CD4-positive, alpha-beta T cell (primary cell): ENCODE results near the gene PLOD3. TPM values are rescaled to one million over a fixed set of nuclear protein-coding genes. Genes with fewer than 3 reads are reported as not detected.

Experiments
- ATAC-seq: fragments of 200-7000 bp; cut with Tn5 transposase; one replicate; pipeline ENCODE4 v1.10.0; 2022; ENCODE audit warnings: mild to moderate bottlenecking; ENCODE audit not compliant: poor library complexity
- CTCF ChIA-PET: fragments of 350-600 bp; sonication (Branson Sonifier 250); formaldehyde crosslinking; loops from one replicate; lab custom pipeline; 2021; ENCODE audit warnings: antibody characterized with exemption, inconsistent platforms; lab: Charles Lee
- POLR2A ChIA-PET: fragments of 350-600 bp; sonication (Branson Sonifier 250); formaldehyde crosslinking; loops from one replicate; lab custom pipeline; 2021; ENCODE audit warnings: antibody characterized with exemption, inconsistent platforms; lab: Charles Lee
- DNase-seq, 14 experiments: peaks; one replicate each; pipeline ENCODE4 v3.0.0-alpha.2; 2013 to 2020; ENCODE audit warnings: mixed read lengths in 2 of 14
- H3K27ac ChIP-seq, 2 donors: one replicate each; pipeline versions ENCODE4 v1.5.1 to v1.7.0; 2013; ENCODE audit warnings: low read length in 2 of 2, low read depth in 1 of 2, mild to moderate bottlenecking in 1 of 2
- H3K27me3 ChIP-seq, 2 experiments: 1 replicate in 1 of 2; 2 replicates in 1 of 2; pipeline versions ENCODE4 v1.6.1 to v1.7.0; 2013; ENCODE audit warnings: low read length in 2 of 2, control low read depth in 1 of 2, mild to moderate bottlenecking in 1 of 2, moderate library complexity in 1 of 2; ENCODE audit not compliant: insufficient read depth in 2 of 2, control insufficient read depth in 1 of 2
- H3K36me3 ChIP-seq: one replicate; pipeline ENCODE4 v1.6.1; 2013; ENCODE audit warnings: low read length, control low read depth; ENCODE audit not compliant: insufficient read depth
- H3K4me1 ChIP-seq: one replicate; pipeline ENCODE4 v1.6.1; 2013; ENCODE audit warnings: low read length, control low read depth; ENCODE audit not compliant: insufficient read depth
- H3K4me3 ChIP-seq: one replicate; pipeline ENCODE4 v1.5.1; 2013; ENCODE audit warnings: mild to moderate bottlenecking, low read length, moderate library complexity
- H3K9me3 ChIP-seq, 2 experiments: 1 replicate in 1 of 2; 2 replicates in 1 of 2; pipeline versions ENCODE4 v1.6.1 to v1.7.0; 2013; ENCODE audit warnings: low read length in 2 of 2, mild to moderate bottlenecking in 2 of 2, control low read depth in 1 of 2, moderate library complexity in 1 of 2; ENCODE audit not compliant: control insufficient read depth in 1 of 2, insufficient read depth in 1 of 2
- H3K27ac Mint-ChIP-seq: one replicate; pipeline ENCODE4 v1.8.0; 2020; ENCODE audit warnings: mixed read lengths
- H3K27me3 Mint-ChIP-seq: one replicate; pipeline ENCODE4 v1.8.0; 2021; ENCODE audit warnings: mixed read lengths
- H3K36me3 Mint-ChIP-seq: one replicate; pipeline ENCODE4 v1.8.0; 2021; ENCODE audit warnings: low read depth, mixed read lengths
- H3K4me1 Mint-ChIP-seq: one replicate; pipeline ENCODE4 v1.8.0; 2021; ENCODE audit warnings: low read depth, mixed read lengths
- H3K4me3 Mint-ChIP-seq: one replicate; pipeline ENCODE4 v1.8.0; 2020; ENCODE audit warnings: mild to moderate bottlenecking, mixed read lengths
- H3K9me3 Mint-ChIP-seq: one replicate; pipeline ENCODE4 v1.8.0; 2020; ENCODE audit warnings: mixed read lengths
- intact Hi-C, 2 experiments: fragments of 100-400 bp; cut with DNase I in 1 of 2; cut with micrococcal nuclease in 1 of 2; formaldehyde crosslinking; loops; one replicate each; pipeline versions ENCODE4 v1.15.1 to v1.9.0; 2023 to 2025; cut with DNase I, micrococcal nuclease
- total RNA-seq, 174 experiments: library from RNA in 2 of 174; stranded (reverse) in 2 of 174; gene quantifications; one replicate each; pipeline ENCODE4 v1.2.3 and lab custom pipeline; 2021 to 2026
- TF ChIP-seq, protein P1 (sequence below): fragments of 200-600 bp; IDR thresholded peaks from one replicate; pipeline ENCODE4 v1.8.0; 2022; ENCODE audit warnings: antibody characterized with exemption, mild to moderate bottlenecking

The PLOD3 gene
- total RNA-seq, 2 experiments from 2014 or later = 13.8 to 15.9 TPM

DNA sequence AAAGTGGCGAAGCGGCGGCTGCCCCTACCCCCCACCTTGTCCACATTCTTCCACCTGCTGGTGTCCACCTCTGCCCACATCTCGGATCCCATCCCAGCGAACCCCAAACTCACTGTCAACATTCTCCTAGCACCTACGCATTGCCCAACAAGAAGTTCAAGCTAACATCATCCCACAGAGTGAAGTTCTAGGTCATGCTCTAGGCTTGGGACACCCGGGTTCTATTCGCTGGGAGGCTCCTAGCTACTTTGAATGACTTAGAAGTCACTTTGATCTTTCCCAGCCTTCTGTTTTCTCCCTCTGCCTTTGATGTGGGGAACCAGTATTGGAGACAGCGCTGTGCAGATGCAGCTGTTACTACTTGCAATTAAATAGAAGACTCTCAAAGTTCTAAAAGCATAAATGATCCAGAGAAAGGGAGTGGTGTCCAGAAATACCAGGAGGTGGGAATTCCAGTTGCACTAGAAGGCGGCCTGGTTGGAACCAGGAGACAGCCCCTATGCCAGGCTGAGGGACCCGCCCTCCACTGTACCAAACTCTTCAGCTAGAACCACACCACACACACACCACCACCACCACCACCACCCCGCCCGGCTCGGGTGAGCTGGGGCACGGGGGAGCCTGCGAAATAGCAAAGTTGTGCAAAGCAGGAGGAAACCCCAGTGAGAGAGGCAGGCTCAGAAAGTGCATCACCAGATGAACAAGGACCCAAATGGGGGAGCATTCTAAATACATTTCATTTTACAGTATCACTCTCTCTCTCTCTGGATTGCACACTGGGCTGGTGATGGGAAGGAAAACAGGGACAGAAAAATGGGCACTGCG is 46.6 kb downstream of the PLOD3 start:
- POLR2A ChIA-PET = interaction anchor here (1.0 kb wide), 1 partner anchor 26 kb away, joined by 3 read pairs; no protein-coding TSS in a partner anchor
- peak; percentile 37 for ATAC-seq
- H3K27me3 Mint-ChIP-seq = peaks cover 93% of the 10 kb centered on the region

DNA sequence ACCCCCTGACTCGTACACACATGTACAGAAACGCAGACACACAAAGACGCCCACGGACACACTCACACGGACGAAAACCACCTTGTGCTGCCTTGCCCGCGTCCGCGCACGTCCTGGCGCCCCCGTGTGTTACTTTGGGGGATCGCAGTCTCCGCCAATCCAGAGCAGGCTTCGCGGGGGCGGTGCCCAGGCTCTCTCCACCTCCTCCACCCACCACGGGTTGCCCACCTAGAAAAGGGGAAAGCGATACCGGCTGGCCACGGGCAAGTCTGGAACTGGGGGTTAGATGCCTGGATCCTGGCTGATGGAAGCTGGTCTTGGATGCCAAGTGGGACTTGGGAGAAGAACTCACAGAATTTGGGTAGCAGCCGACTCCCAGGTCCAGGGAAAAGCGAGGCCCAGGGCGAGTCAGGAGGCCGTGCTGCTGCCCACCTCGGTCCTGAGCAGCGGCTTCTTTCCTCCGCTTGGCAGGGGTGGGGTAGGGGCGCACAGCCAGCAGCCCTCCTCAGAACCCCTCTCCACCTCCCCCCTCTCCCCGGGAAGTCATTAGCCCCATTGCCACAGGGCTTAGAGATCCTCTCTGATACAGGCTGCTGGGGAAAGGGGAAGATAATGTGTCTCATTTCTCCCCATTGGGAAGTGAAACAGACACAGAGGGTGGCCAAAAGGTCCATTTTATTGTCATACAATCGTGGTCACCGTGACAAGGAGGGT is 47.4 kb downstream of the PLOD3 start:
- Mint-ChIP-seq H3K27ac (no peak overlapping the region), H3K4me1 (peaks cover 75% of the 10 kb centered on the region), H3K4me3 (peak overlapping the region; percentile 64), H3K36me3 (no peaks in the 10 kb centered on the region), H3K27me3 (peaks cover 93% of the 10 kb centered on the region), H3K9me3 (no peaks in the 10 kb centered on the region)
- DNase-seq = peak; percentile 61 to 87 (median 77)
- Histone ChIP-seq H3K9me3 (peaks cover 0 to 52% of the 10 kb centered on the region in 2 experiments), H3K27ac (no peak overlapping the region), H3K27me3 (peaks cover 92 to 96% of the 10 kb centered on the region in 2 experiments), H3K4me1 (peaks cover 77% of the 10 kb centered on the region), H3K4me3 (no peak overlapping the region), H3K36me3 (no peaks in the 10 kb centered on the region)
- ATAC-seq = peak; percentile 52
- CTCF ChIA-PET = interaction anchor here (1.6 to 3.8 kb wide), 3 partner anchors 22 to 92 kb away, joined by 4 to 28 read pairs (median 5); no protein-coding TSS in a partner anchor
- POLR2A ChIA-PET = interaction anchor here (1.0 kb wide), 1 partner anchor 26 kb away, joined by 3 read pairs; no protein-coding TSS in a partner anchor
- intact Hi-C loops = loop anchor here (1.0 to 5.0 kb wide), 4 partner anchors 25 to 283 kb away; partner anchors contain the start of gene UFSP1 (in 1 of the 2)
- TF ChIP-seq, protein P1, sequence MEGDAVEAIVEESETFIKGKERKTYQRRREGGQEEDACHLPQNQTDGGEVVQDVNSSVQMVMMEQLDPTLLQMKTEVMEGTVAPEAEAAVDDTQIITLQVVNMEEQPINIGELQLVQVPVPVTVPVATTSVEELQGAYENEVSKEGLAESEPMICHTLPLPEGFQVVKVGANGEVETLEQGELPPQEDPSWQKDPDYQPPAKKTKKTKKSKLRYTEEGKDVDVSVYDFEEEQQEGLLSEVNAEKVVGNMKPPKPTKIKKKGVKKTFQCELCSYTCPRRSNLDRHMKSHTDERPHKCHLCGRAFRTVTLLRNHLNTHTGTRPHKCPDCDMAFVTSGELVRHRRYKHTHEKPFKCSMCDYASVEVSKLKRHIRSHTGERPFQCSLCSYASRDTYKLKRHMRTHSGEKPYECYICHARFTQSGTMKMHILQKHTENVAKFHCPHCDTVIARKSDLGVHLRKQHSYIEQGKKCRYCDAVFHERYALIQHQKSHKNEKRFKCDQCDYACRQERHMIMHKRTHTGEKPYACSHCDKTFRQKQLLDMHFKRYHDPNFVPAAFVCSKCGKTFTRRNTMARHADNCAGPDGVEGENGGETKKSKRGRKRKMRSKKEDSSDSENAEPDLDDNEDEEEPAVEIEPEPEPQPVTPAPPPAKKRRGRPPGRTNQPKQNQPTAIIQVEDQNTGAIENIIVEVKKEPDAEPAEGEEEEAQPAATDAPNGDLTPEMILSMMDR = peak; percentile 93

More for the DNA sequence above, 46.6 kb downstream of the PLOD3 start:
- Histone ChIP-seq H3K27me3 (peaks cover 96 to 98% of the 10 kb centered on the region in 2 experiments), H3K4me1 (peaks cover 69% of the 10 kb centered on the region), H3K4me3 (no peak overlapping the region), H3K27ac (no peak overlapping the region), H3K9me3 (peaks cover 0 to 45% of the 10 kb centered on the region in 2 experiments), H3K36me3 (no peaks in the 10 kb centered on the region)
- CTCF ChIA-PET = interaction anchor here (0.7 to 3.8 kb wide), 4 partner anchors 21 to 934 kb away, joined by 3 to 28 read pairs (median 4); no protein-coding TSS in a partner anchor
- DNase-seq = peak in 2 of 14 experiments; percentile 51 to 58
- TF ChIP-seq, protein P1 = no peak
- Mint-ChIP-seq H3K4me3 (peak overlapping the region; percentile 36), H3K9me3 (no peaks in the 10 kb centered on the region), H3K4me1 (peaks cover 66% of the 10 kb centered on the region), H3K27ac (no peak overlapping the region), H3K36me3 (no peaks in the 10 kb centered on the region)
- intact Hi-C loops = no loop called here
